ENCODE results near the gene NRAP.

GRCh38 chr10:113613427-113613826 is 50.4 kb downstream of the NRAP start:
- TF ChIP-seq POLR2A (IDR thresholded peaks at IDR 0.05) (no peak), CTCF (IDR thresholded peaks at IDR 0.05) (no peak)
